CD4-positive, alpha-beta T cell (primary cell): ENCODE results near the gene TIMM22. TPM values are rescaled to one million over a fixed set of nuclear protein-coding genes. Genes with fewer than 3 reads are reported as not detected.
A peak's percentile ranks its signal among the peaks of the same experiment; 100 is the strongest.

ENCODE experiments used
- ATAC-seq: fragments of 200-7000 bp; cut with Tn5 transposase; one replicate; pipeline ENCODE4 v1.10.0; 2022; ENCODE audit warnings: mild to moderate bottlenecking; ENCODE audit not compliant: poor library complexity
- CTCF ChIA-PET: fragments of 350-600 bp; sonication (Branson Sonifier 250); formaldehyde crosslinking; loops from one replicate; lab custom pipeline; 2021; ENCODE audit warnings: antibody characterized with exemption, inconsistent platforms; lab: Charles Lee
- POLR2A ChIA-PET: fragments of 350-600 bp; sonication (Branson Sonifier 250); formaldehyde crosslinking; loops from one replicate; lab custom pipeline; 2021; ENCODE audit warnings: antibody characterized with exemption, inconsistent platforms; lab: Charles Lee
- DNase-seq, 14 experiments: peaks; one replicate each; pipeline ENCODE4 v3.0.0-alpha.2; 2013 to 2020; ENCODE audit warnings: mixed read lengths in 2 of 14
- H3K27ac ChIP-seq, 2 donors: one replicate each; pipeline versions ENCODE4 v1.5.1 to v1.7.0; 2013; ENCODE audit warnings: low read length in 2 of 2, low read depth in 1 of 2, mild to moderate bottlenecking in 1 of 2
- H3K27me3 ChIP-seq, 2 experiments: 1 replicate in 1 of 2; 2 replicates in 1 of 2; pipeline versions ENCODE4 v1.6.1 to v1.7.0; 2013; ENCODE audit warnings: low read length in 2 of 2, control low read depth in 1 of 2, mild to moderate bottlenecking in 1 of 2, moderate library complexity in 1 of 2; ENCODE audit not compliant: insufficient read depth in 2 of 2, control insufficient read depth in 1 of 2
- H3K36me3 ChIP-seq: one replicate; pipeline ENCODE4 v1.6.1; 2013; ENCODE audit warnings: low read length, control low read depth; ENCODE audit not compliant: insufficient read depth
- H3K4me1 ChIP-seq: one replicate; pipeline ENCODE4 v1.6.1; 2013; ENCODE audit warnings: low read length, control low read depth; ENCODE audit not compliant: insufficient read depth
- H3K4me3 ChIP-seq: one replicate; pipeline ENCODE4 v1.5.1; 2013; ENCODE audit warnings: mild to moderate bottlenecking, low read length, moderate library complexity
- H3K9me3 ChIP-seq, 2 experiments: 1 replicate in 1 of 2; 2 replicates in 1 of 2; pipeline versions ENCODE4 v1.6.1 to v1.7.0; 2013; ENCODE audit warnings: low read length in 2 of 2, mild to moderate bottlenecking in 2 of 2, control low read depth in 1 of 2, moderate library complexity in 1 of 2; ENCODE audit not compliant: control insufficient read depth in 1 of 2, insufficient read depth in 1 of 2
- H3K27ac Mint-ChIP-seq: one replicate; pipeline ENCODE4 v1.8.0; 2020; ENCODE audit warnings: mixed read lengths
- H3K27me3 Mint-ChIP-seq: one replicate; pipeline ENCODE4 v1.8.0; 2021; ENCODE audit warnings: mixed read lengths
- H3K36me3 Mint-ChIP-seq: one replicate; pipeline ENCODE4 v1.8.0; 2021; ENCODE audit warnings: low read depth, mixed read lengths
- H3K4me1 Mint-ChIP-seq: one replicate; pipeline ENCODE4 v1.8.0; 2021; ENCODE audit warnings: low read depth, mixed read lengths
- H3K4me3 Mint-ChIP-seq: one replicate; pipeline ENCODE4 v1.8.0; 2020; ENCODE audit warnings: mild to moderate bottlenecking, mixed read lengths
- H3K9me3 Mint-ChIP-seq: one replicate; pipeline ENCODE4 v1.8.0; 2020; ENCODE audit warnings: mixed read lengths
- CTCF ChIP-seq: fragments of 200-600 bp; IDR thresholded peaks from one replicate; pipeline ENCODE4 v1.8.0; 2022; ENCODE audit warnings: antibody characterized with exemption, mild to moderate bottlenecking
- intact Hi-C, 2 experiments: fragments of 100-400 bp; cut with DNase I in 1 of 2; cut with micrococcal nuclease in 1 of 2; formaldehyde crosslinking; loops; one replicate each; pipeline versions ENCODE4 v1.15.1 to v1.9.0; 2023 to 2025; cut with DNase I, micrococcal nuclease
- total RNA-seq, 174 experiments: library from RNA in 2 of 174; stranded (reverse) in 2 of 174; gene quantifications; one replicate each; pipeline ENCODE4 v1.2.3 and lab custom pipeline; 2021 to 2026

The TIMM22 gene
- total RNA-seq, 2 experiments from 2014 or later, result 10.2 to 10.9 TPM

DNA sequence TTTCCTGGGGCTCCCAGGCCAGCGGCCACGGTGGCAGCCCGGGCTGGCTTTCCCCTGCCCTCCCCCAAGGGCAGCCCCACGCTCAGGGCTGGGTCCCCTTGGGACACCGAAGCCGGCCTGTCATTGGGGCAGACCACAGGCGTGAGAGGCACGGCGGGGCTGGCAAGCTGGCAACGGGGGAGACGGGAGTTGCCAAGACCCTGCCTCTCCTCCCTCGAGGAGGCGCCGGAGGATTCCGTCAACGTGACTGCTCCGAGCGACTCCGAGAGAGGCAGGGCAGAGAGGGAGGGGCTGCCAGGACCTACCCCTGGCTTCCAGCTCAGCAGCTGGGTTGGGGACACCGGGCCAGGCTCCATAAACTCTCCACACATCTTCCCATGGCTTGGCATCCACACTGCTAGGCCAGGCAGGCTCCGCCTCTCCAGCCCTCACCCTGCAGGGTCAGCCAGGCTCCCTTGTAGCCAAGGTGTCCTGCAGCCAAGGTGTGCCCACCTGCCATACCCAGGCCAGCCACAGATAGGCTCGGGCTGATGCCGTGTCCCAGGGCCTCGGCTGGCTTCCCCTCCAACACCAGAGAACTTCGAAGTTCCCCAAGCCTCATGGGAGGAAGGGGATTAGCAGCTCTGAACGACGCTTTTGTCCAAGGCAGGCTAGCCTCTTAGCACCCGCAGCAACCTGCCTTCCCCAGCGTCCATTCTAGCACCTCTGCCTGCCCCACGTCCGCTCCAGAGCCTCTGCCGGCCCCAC, 25.5 kb downstream of the TIMM22 start:
- no peak overlapping the region for H3K27ac Mint-ChIP-seq
- H3K27ac ChIP-seq, result no peak overlapping the region
- no peak for TF ChIP-seq CTCF
- no peaks in the 10 kb centered on the region for H3K4me1 Mint-ChIP-seq
- no peak overlapping the region for H3K4me3 Mint-ChIP-seq
- ATAC-seq, result no peak
- H3K27me3 ChIP-seq, result no peaks in the 10 kb centered on the region
- H3K9me3 Mint-ChIP-seq, result no peaks in the 10 kb centered on the region
- DNase-seq, result no peak
- H3K4me3 ChIP-seq, result no peak overlapping the region
- H3K36me3 Mint-ChIP-seq, result peaks cover 13% of the 10 kb centered on the region
- ChIA-PET POLR2A (no interaction called here), CTCF (no interaction called here)
- H3K36me3 ChIP-seq, result peaks cover 9% of the 10 kb centered on the region
- H3K9me3 ChIP-seq, result no peaks in the 10 kb centered on the region
- H3K27me3 Mint-ChIP-seq, result no peaks in the 10 kb centered on the region
- H3K4me1 ChIP-seq, result no peaks in the 10 kb centered on the region
- intact Hi-C loops, result no loop called here

DNA sequence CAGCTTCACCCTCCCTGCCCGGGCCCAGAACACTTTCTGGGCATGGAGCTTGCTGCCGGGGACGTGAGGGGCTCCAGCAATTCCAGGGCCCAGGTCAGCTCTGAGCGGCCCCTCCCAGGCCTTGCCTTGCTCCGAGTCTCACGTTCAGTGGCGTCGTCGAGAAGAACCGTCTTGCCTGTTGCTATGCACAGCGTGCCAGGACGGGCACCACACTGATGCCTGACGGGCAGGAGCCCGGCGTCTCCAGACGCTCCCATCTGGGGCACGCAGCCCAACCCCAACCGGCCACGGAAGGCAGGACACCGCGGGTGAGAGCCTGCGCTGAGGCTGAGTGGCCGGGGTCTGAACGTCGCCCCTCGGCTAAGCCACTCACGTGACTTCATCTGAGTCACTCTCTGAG, 27.1 kb downstream of the TIMM22 start:
- H3K4me3 ChIP-seq, result no peak overlapping the region
- ChIA-PET CTCF (interaction anchor here (0.7 kb wide), 1 partner anchor 820 kb away, joined by 5 read pairs; no protein-coding TSS in a partner anchor), POLR2A (no interaction called here)
- H3K4me3 Mint-ChIP-seq, result no peak overlapping the region
- no peaks in the 10 kb centered on the region for H3K27me3 ChIP-seq
- H3K27ac ChIP-seq, result no peak overlapping the region
- H3K4me1 Mint-ChIP-seq, result no peaks in the 10 kb centered on the region
- no peak for TF ChIP-seq CTCF
- intact Hi-C loops, result no loop called here
- no peak overlapping the region for H3K27ac Mint-ChIP-seq
- ATAC-seq (no peak), DNase-seq (no peak)
- no peaks in the 10 kb centered on the region for H3K9me3 Mint-ChIP-seq
- H3K4me1 ChIP-seq, result no peaks in the 10 kb centered on the region
- peaks cover 16% of the 10 kb centered on the region for H3K36me3 Mint-ChIP-seq
- peaks cover 13% of the 10 kb centered on the region for H3K36me3 ChIP-seq
- no peaks in the 10 kb centered on the region for H3K27me3 Mint-ChIP-seq
- no peaks in the 10 kb centered on the region for H3K9me3 ChIP-seq

GRCh38 chr17:1025733-1026598, 29.0 kb downstream of the TIMM22 start:
- no peak for TF ChIP-seq CTCF
- no peak for DNase-seq
- intact Hi-C loops, result no loop called here
- H3K9me3 ChIP-seq, result no peaks in the 10 kb centered on the region
- no peaks in the 10 kb centered on the region for H3K27me3 Mint-ChIP-seq
- peaks cover 16% of the 10 kb centered on the region for H3K36me3 Mint-ChIP-seq
- H3K4me1 Mint-ChIP-seq, result no peaks in the 10 kb centered on the region
- peaks cover 13% of the 10 kb centered on the region for H3K36me3 ChIP-seq
- H3K27me3 ChIP-seq, result no peaks in the 10 kb centered on the region
- no peaks in the 10 kb centered on the region for H3K4me1 ChIP-seq
- no peak overlapping the region for H3K27ac ChIP-seq
- H3K27ac Mint-ChIP-seq, result peak overlapping the region; percentile 8
- no peaks in the 10 kb centered on the region for H3K9me3 Mint-ChIP-seq
- H3K4me3 Mint-ChIP-seq, result no peak overlapping the region
- ChIA-PET POLR2A (no interaction called here), CTCF (no interaction called here)
- no peak overlapping the region for H3K4me3 ChIP-seq
- ATAC-seq, result no peak
